OCI-LY7 (cell line): Measurements from ENCODE around the gene YIPF6.

Source experiments
- EZH2phosphoT487 ChIP-seq: fragments of 200-600 bp; sonication (generic); IDR thresholded peaks from 2 replicates; pipeline ENCODE4 v1.6.1; 2018; ENCODE audit warnings: low read depth, borderline replicate concordance, mild to moderate bottlenecking, mixed run types, antibody characterized with exemption, low read length, moderate library complexity, mixed read lengths
- TF ChIP-seq, protein P1 (sequence below): fragments of 200-600 bp; sonication (generic); conservative IDR thresholded peaks from 2 replicates; pipeline ENCODE4 v1.5.1; 2014; ENCODE audit warnings: mild to moderate bottlenecking, antibody characterized with exemption, low read length, moderate library complexity, mixed read lengths

DNA sequence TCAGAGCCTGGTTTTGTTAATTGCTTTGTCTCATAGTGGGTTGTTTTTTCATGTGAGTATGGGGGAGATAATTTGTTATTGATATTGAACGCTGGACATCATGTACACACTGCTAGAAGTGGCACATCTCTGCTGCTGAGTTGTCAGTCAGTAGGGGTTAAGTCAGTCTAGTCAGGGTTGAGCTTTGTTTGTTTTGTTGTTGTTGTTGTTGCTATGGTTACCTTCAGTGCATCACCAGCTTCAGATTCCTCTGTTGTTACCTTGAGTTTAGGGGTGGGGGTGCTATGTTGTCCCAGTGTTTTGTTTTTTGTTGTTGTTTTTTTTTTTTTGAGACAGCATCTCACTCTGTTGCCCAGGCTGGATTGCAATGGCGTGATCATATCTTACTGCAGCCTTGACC lies 9.9 kb downstream of the YIPF6 start:
- TF ChIP-seq, protein P1, sequence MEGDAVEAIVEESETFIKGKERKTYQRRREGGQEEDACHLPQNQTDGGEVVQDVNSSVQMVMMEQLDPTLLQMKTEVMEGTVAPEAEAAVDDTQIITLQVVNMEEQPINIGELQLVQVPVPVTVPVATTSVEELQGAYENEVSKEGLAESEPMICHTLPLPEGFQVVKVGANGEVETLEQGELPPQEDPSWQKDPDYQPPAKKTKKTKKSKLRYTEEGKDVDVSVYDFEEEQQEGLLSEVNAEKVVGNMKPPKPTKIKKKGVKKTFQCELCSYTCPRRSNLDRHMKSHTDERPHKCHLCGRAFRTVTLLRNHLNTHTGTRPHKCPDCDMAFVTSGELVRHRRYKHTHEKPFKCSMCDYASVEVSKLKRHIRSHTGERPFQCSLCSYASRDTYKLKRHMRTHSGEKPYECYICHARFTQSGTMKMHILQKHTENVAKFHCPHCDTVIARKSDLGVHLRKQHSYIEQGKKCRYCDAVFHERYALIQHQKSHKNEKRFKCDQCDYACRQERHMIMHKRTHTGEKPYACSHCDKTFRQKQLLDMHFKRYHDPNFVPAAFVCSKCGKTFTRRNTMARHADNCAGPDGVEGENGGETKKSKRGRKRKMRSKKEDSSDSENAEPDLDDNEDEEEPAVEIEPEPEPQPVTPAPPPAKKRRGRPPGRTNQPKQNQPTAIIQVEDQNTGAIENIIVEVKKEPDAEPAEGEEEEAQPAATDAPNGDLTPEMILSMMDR, result no peak
- no peak for TF ChIP-seq EZH2phosphoT487
